Activated CD4-positive, alpha-beta T cell treated with anti-CD3 and anti-CD28 coated beads, Interleukin-2, amount 10 ng/mL, durations not matched to agents 24 days and 14 days (primary cell): ENCODE results near the gene ARHGAP45. TPM values are rescaled to one million over a fixed set of nuclear protein-coding genes. Genes with fewer than 3 reads are reported as not detected.

Experiments used
- DNase-seq: peaks from one replicate; pipeline ENCODE4 v3.0.0; 2022
- H3K27ac Mint-ChIP-seq: one replicate; pipeline ENCODE4 v1.8.0; 2022; ENCODE audit warnings: mild to moderate bottlenecking, mixed read lengths
- H3K27me3 Mint-ChIP-seq: one replicate; pipeline ENCODE4 v1.8.0; 2022; ENCODE audit warnings: mixed read lengths
- H3K36me3 Mint-ChIP-seq: one replicate; pipeline ENCODE4 v1.8.0; 2022; ENCODE audit warnings: low read depth, mild to moderate bottlenecking, mixed read lengths
- H3K4me1 Mint-ChIP-seq: one replicate; pipeline ENCODE4 v1.8.0; 2021; ENCODE audit warnings: mixed read lengths
- H3K4me3 Mint-ChIP-seq: one replicate; pipeline ENCODE4 v1.8.0; 2022; ENCODE audit warnings: mild to moderate bottlenecking, moderate library complexity, mixed read lengths
- H3K9me3 Mint-ChIP-seq: one replicate; pipeline ENCODE4 v1.8.0; 2021; ENCODE audit warnings: mixed read lengths
- intact Hi-C: fragments of 100-400 bp; cut with micrococcal nuclease; formaldehyde crosslinking; loops from one replicate; pipeline ENCODE4 v1.15.1; 2023
- total RNA-seq: library from RNA; stranded (reverse); gene quantifications from 2 replicates; pipeline ENCODE4 v1.2.3, GENCODE V29; 2022

ARHGAP45 gene
- total RNA-seq, 1 donor from 2014 or later: 183 TPM

DNA sequence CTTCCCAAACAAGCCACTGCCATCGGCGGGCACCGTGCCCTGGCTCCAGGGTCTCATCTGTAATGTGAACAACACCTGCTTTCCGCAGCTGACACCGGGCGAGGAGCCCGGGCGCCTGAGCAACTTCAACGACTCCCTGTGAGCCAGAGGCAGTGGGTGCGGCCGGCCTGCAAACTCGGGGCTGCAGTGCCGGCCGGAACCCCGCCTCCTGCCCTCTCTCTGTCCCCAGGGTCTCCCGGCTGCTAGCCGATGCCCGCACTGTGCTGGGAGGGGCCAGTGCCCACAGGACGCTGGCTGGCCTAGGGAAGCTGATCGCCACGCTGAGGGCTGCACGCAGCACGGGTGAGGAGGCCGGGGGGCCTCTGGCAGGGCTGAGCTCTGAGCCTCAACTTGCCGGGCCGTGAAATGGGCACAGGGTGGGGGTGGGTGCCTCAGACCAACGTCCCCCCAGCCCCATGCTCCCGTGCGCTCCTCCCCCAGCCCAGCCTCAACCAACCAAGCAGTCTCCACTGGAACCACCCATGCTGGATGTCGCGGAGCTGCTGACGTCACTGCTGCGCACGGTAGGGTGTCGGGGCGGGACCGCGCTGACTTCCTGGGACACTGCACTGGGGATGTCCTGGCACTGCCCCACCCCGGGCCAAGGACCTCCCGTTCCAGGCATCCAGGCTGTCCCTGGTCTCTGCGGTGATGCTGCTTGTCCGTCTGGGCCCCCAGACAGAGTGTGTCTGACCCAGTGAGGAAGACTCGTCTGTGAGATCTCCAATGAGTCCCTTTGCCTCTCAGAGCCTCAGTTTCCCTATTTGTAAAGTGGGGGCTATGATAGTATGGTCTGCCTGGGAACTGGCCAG is 24.9 kb upstream of the ARHGAP45 start:
- peak overlapping the region; percentile 20 for H3K4me3 Mint-ChIP-seq
- DNase-seq: no peak
- peaks cover 14% of the 10 kb centered on the region for H3K36me3 Mint-ChIP-seq
- H3K9me3 Mint-ChIP-seq: no peaks in the 10 kb centered on the region
- H3K27ac Mint-ChIP-seq: no peak overlapping the region
- H3K27me3 Mint-ChIP-seq: no peaks in the 10 kb centered on the region
- H3K4me1 Mint-ChIP-seq: peaks cover 36% of the 10 kb centered on the region
- intact Hi-C loops: loop anchor here (2.0 kb wide), 3 partner anchors 21 to 35 kb away; partner anchors contain the start of genes ARHGAP45, RNU6-2 and TMEM259

DNA sequence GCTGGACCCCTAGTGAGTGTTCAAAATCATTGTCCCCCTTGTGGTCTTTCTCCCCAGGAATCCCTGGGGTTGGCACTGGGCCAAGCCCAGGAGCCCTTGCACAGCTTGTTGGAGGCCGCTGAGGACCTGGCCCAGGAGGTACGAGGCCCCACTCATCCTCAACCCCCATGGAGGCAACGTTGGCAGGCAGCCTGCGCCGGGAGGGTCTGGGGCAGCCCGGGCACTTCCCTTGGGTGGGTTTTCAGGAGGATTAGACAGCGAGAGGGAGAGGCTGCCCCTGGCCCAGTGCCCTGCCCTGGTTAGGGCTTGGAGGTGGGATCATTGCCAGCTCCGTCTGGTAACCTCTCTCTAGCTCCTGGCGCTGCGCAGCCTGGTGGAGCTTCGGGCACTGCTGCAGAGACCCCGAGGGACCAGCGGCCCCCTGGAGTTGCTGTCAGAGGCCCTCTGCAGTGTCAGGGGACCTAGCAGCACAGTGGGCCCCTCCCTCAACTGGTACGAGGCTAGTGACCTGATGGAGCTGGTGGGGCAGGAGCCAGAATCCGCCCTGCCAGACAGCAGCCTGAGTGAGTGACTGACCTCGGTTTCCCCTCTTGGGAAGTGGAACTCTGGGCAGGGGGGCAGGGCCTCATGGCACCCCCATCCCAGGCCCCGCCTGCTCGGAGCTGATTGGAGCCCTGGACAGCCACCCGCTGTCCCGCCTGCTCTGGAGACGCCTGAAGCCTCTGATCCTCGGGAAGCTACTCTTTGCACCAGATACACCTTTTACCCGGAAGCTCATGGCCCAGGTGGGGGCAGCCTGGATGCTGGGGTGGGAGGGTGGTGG is 24.1 kb upstream of the ARHGAP45 start:
- peak overlapping the region; percentile 20 for H3K4me3 Mint-ChIP-seq
- H3K4me1 Mint-ChIP-seq: peaks cover 30% of the 10 kb centered on the region
- no peaks in the 10 kb centered on the region for H3K9me3 Mint-ChIP-seq
- DNase-seq: no peak
- H3K27ac Mint-ChIP-seq: no peak overlapping the region
- no peaks in the 10 kb centered on the region for H3K27me3 Mint-ChIP-seq
- H3K36me3 Mint-ChIP-seq: peaks cover 9% of the 10 kb centered on the region
- intact Hi-C loops: no loop called here

DNA sequence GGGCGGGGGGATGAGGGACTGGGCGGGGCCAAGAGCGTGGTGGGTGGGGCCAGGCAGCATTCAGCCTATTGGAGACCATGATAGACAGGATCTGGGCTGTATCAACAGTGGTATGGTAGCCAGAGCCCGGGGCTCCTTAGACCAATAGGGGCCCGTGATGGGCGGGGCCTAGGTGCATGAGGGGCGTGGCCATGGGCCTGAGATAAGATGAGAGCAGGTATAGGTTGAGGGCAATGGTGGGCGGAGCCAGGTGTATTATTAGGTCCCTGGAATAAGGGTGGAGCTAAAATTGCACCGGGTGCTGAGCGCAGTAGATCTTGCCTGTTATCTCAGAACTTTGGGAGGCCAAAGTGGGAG is 21.7 kb upstream of the ARHGAP45 start:
- DNase-seq: peak; percentile 92
- no peak overlapping the region for H3K4me3 Mint-ChIP-seq
- H3K9me3 Mint-ChIP-seq: no peaks in the 10 kb centered on the region
- H3K27me3 Mint-ChIP-seq: no peaks in the 10 kb centered on the region
- H3K27ac Mint-ChIP-seq: no peak overlapping the region
- intact Hi-C loops: no loop called here
- peaks cover 9% of the 10 kb centered on the region for H3K4me1 Mint-ChIP-seq
- H3K36me3 Mint-ChIP-seq: peaks cover 3% of the 10 kb centered on the region

DNA sequence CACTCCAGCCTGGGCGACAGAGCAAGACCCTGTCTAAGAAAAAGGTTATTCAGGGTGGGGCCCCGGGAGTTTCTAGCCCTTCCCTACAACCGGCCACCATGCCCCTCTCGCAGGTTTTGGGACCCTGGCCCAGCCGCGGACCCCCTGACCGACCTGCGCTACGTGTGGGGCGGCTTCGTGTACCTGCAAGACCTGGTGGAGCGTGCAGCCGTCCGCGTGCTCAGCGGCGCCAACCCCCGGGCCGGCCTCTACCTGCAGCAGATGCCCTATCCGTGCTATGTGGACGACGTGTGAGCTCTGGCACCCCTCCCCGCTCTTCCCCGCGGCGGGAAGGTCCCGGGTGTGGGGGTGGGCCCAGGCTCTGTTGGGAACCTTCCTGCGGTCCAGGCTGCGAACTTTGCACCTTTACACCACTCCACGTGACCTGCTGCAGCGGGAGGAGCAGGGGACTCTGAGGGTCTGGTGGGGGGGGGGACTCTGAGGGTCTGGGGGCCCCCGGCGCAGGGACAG is 20.8 kb upstream of the ARHGAP45 start:
- Mint-ChIP-seq H3K36me3 (peaks cover 3% of the 10 kb centered on the region), H3K9me3 (no peaks in the 10 kb centered on the region), H3K4me1 (peaks cover 1% of the 10 kb centered on the region), H3K4me3 (no peak overlapping the region), H3K27me3 (no peaks in the 10 kb centered on the region), H3K27ac (no peak overlapping the region)
- no peak for DNase-seq
- intact Hi-C loops: no loop called here

DNA sequence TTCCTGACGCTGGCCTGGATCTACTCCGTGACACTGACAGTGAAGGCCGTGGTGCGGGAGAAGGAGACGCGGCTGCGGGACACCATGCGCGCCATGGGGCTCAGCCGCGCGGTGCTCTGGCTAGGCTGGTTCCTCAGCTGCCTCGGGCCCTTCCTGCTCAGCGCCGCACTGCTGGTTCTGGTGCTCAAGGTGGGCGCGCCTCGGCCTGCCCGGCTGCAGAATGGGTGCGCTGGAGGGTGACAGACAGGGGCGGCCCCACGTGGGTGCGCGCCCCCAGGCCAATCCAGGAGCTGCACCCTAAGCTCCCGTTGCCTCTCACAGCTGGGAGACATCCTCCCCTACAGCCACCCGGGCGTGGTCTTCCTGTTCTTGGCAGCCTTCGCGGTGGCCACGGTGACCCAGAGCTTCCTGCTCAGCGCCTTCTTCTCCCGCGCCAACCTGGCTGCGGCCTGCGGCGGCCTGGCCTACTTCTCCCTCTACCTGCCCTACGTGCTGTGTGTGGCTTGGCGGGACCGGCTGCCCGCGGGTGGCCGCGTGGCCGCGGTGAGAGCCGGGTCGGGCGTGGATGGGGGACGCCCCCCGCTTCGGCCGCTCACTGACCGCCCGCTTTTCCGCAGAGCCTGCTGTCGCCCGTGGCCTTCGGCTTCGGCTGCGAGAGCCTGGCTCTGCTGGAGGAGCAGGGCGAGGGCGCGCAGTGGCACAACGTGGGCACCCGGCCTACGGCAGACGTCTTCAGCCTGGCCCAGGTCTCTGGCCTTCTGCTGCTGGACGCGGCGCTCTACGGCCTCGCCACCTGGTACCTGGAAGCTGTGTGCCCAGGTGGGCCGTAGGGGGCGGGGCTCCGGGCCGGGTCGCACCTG is 19.9 kb upstream of the ARHGAP45 start:
- Mint-ChIP-seq H3K4me3 (no peak overlapping the region), H3K4me1 (no peaks in the 10 kb centered on the region), H3K27me3 (no peaks in the 10 kb centered on the region), H3K9me3 (no peaks in the 10 kb centered on the region), H3K27ac (no peak overlapping the region), H3K36me3 (peaks cover 5% of the 10 kb centered on the region)
- intact Hi-C loops: no loop called here
- no peak for DNase-seq

DNA sequence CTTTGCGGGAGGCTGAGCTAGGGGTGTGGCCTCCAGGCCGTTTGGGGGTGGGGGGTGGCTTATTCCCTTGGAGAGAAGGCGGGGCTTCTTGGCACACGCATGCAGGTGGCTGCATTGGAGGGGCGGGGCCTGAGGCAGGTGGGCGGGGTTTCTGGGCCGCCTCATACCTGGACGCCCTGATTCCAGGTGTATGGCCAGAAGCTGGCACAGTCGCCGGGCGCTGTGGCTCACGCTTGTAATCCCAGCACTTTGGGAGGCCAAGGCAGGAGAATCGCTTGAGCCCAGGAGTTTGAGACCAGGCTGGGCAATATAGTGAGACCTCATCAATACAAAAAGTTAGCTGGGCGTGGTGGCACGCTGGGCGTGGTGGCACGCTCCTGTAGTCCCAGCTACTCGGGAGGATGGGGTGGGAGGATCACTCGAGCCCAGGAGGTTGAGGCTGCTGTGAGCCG is 19.2 kb upstream of the ARHGAP45 start:
- Mint-ChIP-seq H3K36me3 (peaks cover 5% of the 10 kb centered on the region), H3K4me1 (peaks cover 2% of the 10 kb centered on the region), H3K27ac (no peak overlapping the region), H3K4me3 (no peak overlapping the region), H3K27me3 (no peaks in the 10 kb centered on the region), H3K9me3 (no peaks in the 10 kb centered on the region)
- intact Hi-C loops: no loop called here
- DNase-seq: no peak

DNA sequence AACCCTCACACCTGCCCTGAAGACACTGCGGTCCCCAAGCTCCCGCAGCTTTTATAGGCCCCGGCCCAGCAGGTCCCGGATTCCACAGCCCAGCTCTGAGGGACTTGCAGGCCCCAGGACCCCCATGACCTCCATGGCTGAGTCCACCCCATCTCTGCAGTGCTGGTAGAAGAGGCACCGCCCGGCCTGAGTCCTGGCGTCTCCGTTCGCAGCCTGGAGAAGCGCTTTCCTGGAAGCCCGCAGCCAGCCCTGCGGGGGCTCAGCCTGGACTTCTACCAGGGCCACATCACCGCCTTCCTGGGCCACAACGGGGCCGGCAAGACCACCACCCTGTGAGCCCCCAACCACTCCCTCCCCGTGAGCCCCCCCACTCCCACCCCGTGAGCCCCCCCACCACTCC is 17.9 kb upstream of the ARHGAP45 start:
- Mint-ChIP-seq H3K27me3 (no peaks in the 10 kb centered on the region), H3K4me1 (peaks cover 4% of the 10 kb centered on the region), H3K4me3 (no peak overlapping the region), H3K9me3 (no peaks in the 10 kb centered on the region), H3K27ac (no peak overlapping the region), H3K36me3 (peaks cover 5% of the 10 kb centered on the region)
- intact Hi-C loops: no loop called here
- DNase-seq: no peak

DNA sequence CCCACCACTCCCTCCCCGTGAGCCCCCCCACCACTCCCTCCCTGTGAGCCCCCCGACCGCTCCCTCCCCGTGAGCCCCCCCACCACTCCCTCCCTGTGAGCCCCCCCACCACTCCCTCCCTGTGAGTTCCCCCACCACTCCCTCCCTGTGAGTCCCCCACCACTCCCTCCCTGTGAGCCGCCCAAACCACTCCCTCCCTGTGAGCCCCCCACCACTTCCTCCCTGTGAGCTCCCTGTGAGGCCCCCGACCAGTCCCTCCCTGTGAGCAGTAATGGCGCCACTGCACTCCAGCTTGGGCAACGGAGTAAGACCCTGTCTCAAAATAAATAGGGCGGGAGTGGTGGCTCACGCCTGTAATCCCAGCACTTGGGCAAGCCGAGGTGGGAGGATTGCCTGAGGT is 17.2 kb upstream of the ARHGAP45 start:
- peaks cover 4% of the 10 kb centered on the region for H3K4me1 Mint-ChIP-seq
- H3K27me3 Mint-ChIP-seq: no peaks in the 10 kb centered on the region
- DNase-seq: no peak
- H3K36me3 Mint-ChIP-seq: peaks cover 5% of the 10 kb centered on the region
- H3K27ac Mint-ChIP-seq: no peak overlapping the region
- no peaks in the 10 kb centered on the region for H3K9me3 Mint-ChIP-seq
- no peak overlapping the region for H3K4me3 Mint-ChIP-seq
- intact Hi-C loops: no loop called here

DNA sequence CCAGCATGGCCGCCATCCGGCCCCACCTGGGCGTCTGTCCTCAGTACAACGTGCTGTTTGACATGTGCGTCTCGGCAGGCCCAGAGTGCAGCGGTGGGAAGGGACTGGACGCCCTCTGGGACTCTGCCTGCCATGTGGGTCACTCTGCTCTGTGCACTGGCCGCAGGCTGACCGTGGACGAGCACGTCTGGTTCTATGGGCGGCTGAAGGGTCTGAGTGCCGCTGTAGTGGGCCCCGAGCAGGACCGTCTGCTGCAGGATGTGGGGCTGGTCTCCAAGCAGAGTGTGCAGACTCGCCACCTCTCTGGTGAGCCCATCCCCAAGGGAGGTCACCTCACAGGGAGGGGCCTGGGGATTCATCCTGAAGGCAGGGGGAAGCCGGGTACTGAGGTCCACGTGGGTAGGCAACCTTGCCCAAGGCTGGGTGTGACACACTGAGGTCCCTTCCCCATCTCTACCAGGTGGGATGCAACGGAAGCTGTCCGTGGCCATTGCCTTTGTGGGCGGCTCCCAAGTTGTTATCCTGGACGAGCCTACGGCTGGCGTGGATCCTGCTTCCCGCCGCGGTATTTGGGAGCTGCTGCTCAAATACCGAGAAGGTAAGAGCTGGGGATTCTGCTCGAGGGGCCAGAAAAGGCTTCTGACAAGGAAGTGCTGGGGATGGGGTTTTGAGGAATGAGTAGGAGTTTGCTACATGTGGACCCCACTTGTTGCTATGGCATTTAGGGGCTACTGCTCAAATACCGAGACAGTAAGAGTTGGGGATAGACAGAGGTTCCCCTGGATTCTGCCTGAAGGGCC is 15.8 kb upstream of the ARHGAP45 start:
- H3K4me3 Mint-ChIP-seq: no peak overlapping the region
- peaks cover 5% of the 10 kb centered on the region for H3K36me3 Mint-ChIP-seq
- H3K9me3 Mint-ChIP-seq: no peaks in the 10 kb centered on the region
- H3K27me3 Mint-ChIP-seq: no peaks in the 10 kb centered on the region
- H3K27ac Mint-ChIP-seq: peak overlapping the region; percentile 6
- H3K4me1 Mint-ChIP-seq: peaks cover 4% of the 10 kb centered on the region
- intact Hi-C loops: no loop called here
- no peak for DNase-seq

DNA sequence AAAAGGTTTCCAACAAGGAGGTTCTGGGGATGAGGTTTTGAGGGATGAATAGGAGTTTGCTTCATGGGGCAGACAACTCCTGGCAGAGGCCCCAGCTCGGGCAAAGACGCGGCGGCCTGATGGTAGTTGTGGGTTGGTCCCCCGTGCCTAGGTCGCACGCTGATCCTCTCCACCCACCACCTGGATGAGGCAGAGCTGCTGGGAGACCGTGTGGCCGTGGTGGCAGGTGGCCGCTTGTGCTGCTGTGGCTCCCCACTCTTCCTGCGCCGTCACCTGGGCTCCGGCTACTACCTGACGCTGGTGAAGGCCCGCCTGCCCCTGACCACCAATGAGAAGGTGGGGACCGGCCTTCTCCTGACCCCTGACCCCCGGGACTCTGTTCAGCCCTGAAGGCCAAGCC is 15.2 kb upstream of the ARHGAP45 start:
- no peak overlapping the region for H3K27ac Mint-ChIP-seq

DNA sequence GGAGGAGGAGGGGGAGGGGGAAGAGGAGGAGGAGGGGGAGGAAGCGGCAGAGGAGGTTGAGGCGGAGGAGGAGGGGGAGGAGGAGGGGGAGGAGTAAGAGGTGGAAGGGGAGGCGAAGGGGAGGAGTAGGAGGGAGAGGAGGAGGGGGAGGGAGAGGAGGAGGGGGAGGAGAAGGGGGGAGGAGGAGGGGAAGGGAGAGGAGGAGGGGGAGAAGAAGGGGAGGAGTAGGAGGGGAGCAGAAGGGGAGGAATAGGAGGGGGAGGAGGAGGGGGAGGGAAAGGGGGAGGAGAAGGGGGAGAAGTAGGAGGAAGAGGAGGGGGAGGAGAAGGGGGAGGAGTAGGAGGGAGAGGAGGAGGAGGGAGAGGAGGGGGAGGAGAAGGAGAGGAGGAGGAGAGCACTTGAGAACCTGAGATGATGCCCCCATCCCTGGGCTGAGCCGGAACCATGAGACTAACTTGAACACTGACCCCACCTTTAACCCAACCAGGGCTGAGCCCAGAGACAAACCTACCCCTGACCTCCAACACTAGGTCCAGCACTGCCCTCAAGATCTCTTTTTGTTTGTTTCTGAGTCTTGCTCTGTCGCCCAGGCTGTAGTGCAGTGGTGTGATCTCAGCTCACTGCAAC is 14.5 kb upstream of the ARHGAP45 start:
- H3K27me3 Mint-ChIP-seq: no peaks in the 10 kb centered on the region
- no peak for DNase-seq
- H3K4me1 Mint-ChIP-seq: peaks cover 10% of the 10 kb centered on the region
- H3K4me3 Mint-ChIP-seq: no peak overlapping the region
- peaks cover 14% of the 10 kb centered on the region for H3K36me3 Mint-ChIP-seq
- H3K9me3 Mint-ChIP-seq: no peaks in the 10 kb centered on the region
- peak overlapping the region; percentile 66 for H3K27ac Mint-ChIP-seq
- intact Hi-C loops: no loop called here

More for the DNA sequence above, 15.2 kb upstream of the ARHGAP45 start:
- Mint-ChIP-seq H3K4me1 (peaks cover 7% of the 10 kb centered on the region), H3K9me3 (no peaks in the 10 kb centered on the region), H3K27me3 (no peaks in the 10 kb centered on the region), H3K36me3 (peaks cover 11% of the 10 kb centered on the region), H3K4me3 (no peak overlapping the region)
- no peak for DNase-seq
- intact Hi-C loops: no loop called here

DNA sequence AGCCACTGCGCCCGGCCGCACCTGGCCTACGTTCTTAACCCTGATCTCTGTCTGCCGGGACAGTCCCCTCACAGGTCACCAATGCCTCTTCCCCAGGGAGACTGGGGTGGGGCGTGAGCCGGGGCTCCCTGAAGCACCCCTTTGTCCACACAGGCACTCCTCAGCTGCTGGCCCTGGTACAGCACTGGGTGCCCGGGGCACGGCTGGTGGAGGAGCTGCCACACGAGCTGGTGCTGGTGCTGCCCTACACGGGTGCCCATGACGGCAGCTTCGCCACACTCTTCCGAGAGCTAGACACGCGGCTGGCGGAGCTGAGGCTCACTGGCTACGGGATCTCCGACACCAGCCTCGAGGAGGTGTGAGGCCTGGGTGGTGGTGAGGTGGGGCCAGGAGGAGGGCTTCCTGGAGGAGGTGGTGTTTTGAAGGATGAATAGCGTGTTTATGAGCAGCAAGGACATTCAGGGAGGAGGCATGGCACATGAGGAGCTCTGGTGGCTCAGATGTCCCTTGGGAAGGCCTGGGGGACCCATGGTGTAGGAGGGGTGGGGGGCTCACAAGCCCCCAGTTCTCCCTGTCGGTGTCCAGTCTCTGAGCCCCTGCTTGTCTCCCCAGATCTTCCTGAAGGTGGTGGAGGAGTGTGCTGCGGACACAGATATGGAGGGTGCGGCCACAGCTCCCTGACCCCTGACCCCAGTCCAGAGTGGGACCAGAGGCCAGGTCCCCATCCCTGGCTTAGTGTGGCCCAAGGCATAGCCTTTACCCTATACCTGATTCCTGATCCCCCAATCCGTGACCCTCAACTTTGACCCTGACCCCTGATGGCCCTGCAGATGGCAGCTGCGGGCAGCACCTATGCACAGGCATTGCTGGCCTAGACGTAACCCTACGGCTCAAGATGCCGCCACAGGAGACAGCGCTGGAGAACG is 13.5 kb upstream of the ARHGAP45 start:
- DNase-seq: no peak
- H3K36me3 Mint-ChIP-seq: peaks cover 15% of the 10 kb centered on the region
- intact Hi-C loops: no loop called here
- H3K4me3 Mint-ChIP-seq: no peak overlapping the region
- peak overlapping the region; percentile 66 for H3K27ac Mint-ChIP-seq
- no peaks in the 10 kb centered on the region for H3K27me3 Mint-ChIP-seq
- H3K4me1 Mint-ChIP-seq: peaks cover 15% of the 10 kb centered on the region
- H3K9me3 Mint-ChIP-seq: no peaks in the 10 kb centered on the region
